SJSA1 (cell line): Measurements from ENCODE around the gene NPAS2. TPM values are rescaled to one million over a fixed set of nuclear protein-coding genes. Genes with fewer than 3 reads are reported as not detected.
A peak's percentile ranks its signal among the peaks of the same experiment; 100 is the strongest.

Experiments used
- DNase-seq, 2 experiments: peaks; one replicate each; pipeline ENCODE4 v3.0.0-alpha.2; 2015 to 2020; ENCODE audit warnings: low spot score in 2 of 2, low read depth in 1 of 2
- H3K27ac ChIP-seq: fragments of 250-450 bp; sonication (Bioruptor Pico); 2 replicates; pipeline ENCODE4 v1.5.1; 2020; ENCODE audit warnings: mild to moderate bottlenecking, moderate library complexity
- H3K27me3 ChIP-seq: fragments of 250-450 bp; sonication (Bioruptor Pico); replicated peaks from 2 replicates; pipeline ENCODE4 v1.5.1; 2020; ENCODE audit warnings: mild to moderate bottlenecking, moderate library complexity
- H3K36me3 ChIP-seq: fragments of 250-450 bp; sonication (Bioruptor Pico); 2 replicates; pipeline ENCODE4 v1.5.1; 2020; ENCODE audit warnings: mild to moderate bottlenecking
- H3K4me1 ChIP-seq: fragments of 250-450 bp; sonication (Bioruptor Pico); replicated peaks from 2 replicates; pipeline ENCODE4 v1.6.1; 2021; ENCODE audit warnings: mild to moderate bottlenecking
- H3K4me3 ChIP-seq: fragments of 250-450 bp; sonication (Bioruptor Pico); 2 replicates; pipeline ENCODE4 v1.5.1; 2020; ENCODE audit warnings: mild to moderate bottlenecking
- H3K9me3 ChIP-seq: fragments of 250-450 bp; sonication (Bioruptor Pico); replicated peaks from 2 replicates; pipeline ENCODE4 v1.5.1; 2020; ENCODE audit warnings: mild to moderate bottlenecking
- total RNA-seq: library from RNA; depleted of rRNA; stranded (reverse); fragments of >200 nt; shearing (Covaris generic); gene quantifications from 2 replicates; pipeline ENCODE4 v1.2.3, GENCODE V29; 2014

The NPAS2 gene
- total RNA-seq, 1 experiment from 2014 or later, result 4.0 TPM

DNA sequence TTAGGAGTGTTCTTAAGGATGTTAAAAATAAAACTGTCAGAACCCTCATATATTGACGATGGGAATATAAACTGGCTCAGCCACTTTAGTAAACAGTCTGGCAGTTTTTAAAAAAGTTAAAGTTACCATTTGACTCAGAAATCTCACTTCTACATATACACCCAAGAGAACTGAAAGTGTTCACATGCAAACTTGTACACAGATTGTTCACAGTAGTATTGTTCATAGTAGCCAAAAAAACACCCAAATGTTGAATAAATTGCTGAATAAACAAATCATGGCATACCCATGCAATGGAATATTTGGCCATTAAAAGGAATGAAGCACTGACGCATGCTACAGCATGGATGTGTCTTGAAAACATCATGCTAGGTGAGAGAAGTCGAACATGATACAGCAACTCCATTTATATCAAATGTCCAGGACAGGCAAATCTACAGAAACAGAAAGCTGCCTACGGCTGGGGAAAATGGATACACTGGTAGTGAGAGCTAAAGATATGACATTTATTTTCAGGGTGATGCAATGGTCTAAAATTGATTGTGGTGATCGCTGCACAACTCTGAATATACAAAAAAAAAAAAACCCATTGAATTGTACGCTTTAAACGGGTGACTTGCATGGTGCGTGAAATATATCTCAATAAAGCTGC, 192.2 kb downstream of the NPAS2 start:
- Histone ChIP-seq H3K9me3 (no peaks in the 10 kb centered on the region), H3K4me1 (peaks cover 21% of the 10 kb centered on the region), H3K4me3 (no peak overlapping the region), H3K27ac (peak overlapping the region; percentile 7; the same call in 1 of the 2 replicates), H3K36me3 (peaks cover 70% of the 10 kb centered on the region), H3K27me3 (no peaks in the 10 kb centered on the region)
- DNase-seq, result no peak

DNA sequence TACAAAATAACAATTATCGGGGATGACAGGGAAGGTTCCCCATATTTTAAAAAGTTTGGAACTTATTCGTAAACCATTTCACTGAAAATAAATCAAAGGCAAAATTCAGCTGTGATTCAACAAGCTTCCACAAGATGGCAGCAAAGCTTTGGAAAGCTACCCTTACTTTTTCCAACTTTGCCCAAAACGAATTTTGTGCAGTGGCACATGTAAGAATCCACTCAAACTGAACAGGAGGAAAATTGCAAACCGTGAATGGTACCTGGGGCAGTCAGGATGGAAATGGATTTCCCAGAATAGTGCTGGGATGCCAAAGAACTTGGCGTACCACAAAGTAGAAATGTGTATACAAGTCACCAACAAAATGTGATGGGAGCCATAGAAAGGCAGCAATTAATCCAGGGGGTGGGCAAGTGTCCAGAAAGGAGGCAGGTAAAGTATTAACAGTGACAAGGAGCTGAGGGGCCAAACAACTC, 192.8 kb downstream of the NPAS2 start:
- H3K4me1 ChIP-seq, result peaks cover 21% of the 10 kb centered on the region
- DNase-seq, result peak in 1 of 2 experiments; percentile 51
- H3K27ac ChIP-seq, result no peak overlapping the region
- no peaks in the 10 kb centered on the region for H3K27me3 ChIP-seq
- H3K4me3 ChIP-seq, result no peak overlapping the region
- H3K36me3 ChIP-seq, result peaks cover 65% of the 10 kb centered on the region
- no peaks in the 10 kb centered on the region for H3K9me3 ChIP-seq

DNA sequence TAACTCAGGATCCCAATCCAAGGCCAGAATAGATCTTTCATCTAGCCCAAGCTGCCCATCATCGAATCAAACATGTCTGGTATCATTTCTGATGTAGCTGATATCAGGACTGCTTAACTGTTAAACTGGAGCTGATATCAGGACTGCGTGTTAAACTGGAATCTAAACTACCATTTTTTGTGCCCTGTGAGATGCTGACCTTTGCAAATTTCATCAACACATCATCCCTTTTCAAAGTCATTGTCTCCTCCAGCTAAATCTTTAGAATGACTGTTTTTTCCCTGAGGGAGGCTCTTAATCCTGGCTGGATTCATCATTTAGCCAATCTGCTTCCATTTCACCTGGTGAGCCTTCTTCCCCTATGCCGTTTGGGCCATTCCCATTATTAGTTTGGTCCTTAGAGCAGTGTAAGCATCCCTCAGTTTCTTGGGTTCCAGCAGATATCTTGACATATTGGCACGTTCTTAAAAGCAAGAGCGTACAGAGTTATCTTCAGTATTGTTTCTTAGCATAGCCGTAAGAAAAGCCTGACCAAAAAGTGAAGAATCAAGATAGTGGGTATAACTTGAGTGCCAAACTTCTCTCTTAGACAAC, 194.4 kb downstream of the NPAS2 start:
- Histone ChIP-seq H3K4me3 (no peak overlapping the region), H3K9me3 (no peaks in the 10 kb centered on the region), H3K27me3 (no peaks in the 10 kb centered on the region), H3K36me3 (peaks cover 64% of the 10 kb centered on the region), H3K27ac (no peak overlapping the region), H3K4me1 (peaks cover 21% of the 10 kb centered on the region)
- DNase-seq, result no peak

DNA sequence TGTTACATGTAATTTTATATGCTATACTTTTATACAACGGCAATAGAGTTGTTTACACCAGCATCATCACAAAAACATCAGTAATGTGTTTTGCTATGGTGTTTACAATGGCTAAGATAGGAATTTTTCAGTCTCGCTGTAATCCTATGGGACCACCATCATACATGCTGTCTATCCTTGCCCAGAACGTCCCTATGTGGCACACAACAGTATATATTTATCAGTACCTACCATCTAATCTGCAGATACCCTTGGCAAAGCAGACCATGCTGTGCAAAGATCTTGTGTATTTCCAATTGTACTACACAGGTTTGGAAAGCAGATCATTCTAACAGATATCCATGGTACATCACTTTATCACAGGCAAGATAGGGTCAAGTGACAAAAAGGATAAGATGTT, 197.4 kb downstream of the NPAS2 start:
- H3K27me3 ChIP-seq, result no peaks in the 10 kb centered on the region
- H3K36me3 ChIP-seq, result peaks cover 66% of the 10 kb centered on the region
- no peaks in the 10 kb centered on the region for H3K9me3 ChIP-seq
- DNase-seq, result no peak
- no peak overlapping the region for H3K27ac ChIP-seq
- H3K4me1 ChIP-seq, result no peaks in the 10 kb centered on the region; the same call in 1 of the 2 replicates
- no peak overlapping the region for H3K4me3 ChIP-seq

DNA sequence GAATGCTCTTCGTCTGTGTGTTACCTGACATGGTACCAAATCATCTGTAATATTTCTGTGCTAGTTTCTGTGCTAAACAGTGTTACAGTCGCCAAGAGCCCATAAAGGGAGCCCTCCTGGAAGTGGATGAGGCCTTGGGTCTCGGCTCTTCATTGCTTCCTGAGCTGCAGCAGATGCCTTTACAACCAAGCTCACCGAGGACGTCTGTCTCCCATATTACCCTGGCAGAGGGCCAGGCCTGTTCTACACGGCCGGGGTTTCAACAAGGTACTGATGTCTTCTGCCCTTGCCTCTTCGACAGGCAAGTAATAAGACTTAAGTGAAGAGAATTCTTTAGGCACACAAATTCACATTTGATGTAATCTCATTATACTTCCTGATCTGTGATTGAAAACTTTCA, 199.0 kb downstream of the NPAS2 start:
- H3K4me1 ChIP-seq, result no peaks in the 10 kb centered on the region
- H3K27ac ChIP-seq, result no peak overlapping the region
- no peaks in the 10 kb centered on the region for H3K27me3 ChIP-seq
- H3K4me3 ChIP-seq, result no peak overlapping the region
- DNase-seq, result no peak
- no peaks in the 10 kb centered on the region for H3K9me3 ChIP-seq
- H3K36me3 ChIP-seq, result peaks cover 61% of the 10 kb centered on the region

DNA sequence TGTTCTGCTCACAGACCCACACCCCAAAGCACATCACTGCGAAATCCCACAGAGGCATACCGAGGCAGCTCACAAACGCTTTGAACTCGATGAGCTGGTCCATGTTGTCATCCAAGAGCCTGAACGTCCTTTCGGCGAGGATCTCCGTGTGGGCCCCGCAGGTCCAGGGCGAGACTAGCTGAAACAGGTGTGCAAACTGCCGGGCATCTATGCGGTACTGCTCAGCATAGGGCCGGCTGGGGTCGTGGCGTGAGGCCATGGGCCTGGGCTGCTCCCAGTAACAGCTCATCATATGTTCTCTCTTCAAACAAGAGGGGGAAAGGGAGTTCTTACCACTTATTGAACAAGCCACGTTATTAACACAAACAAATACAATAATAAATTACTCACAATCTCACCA, 202.3 kb downstream of the NPAS2 start:
- peaks cover 70% of the 10 kb centered on the region for H3K36me3 ChIP-seq
- no peak overlapping the region for H3K4me3 ChIP-seq
- no peaks in the 10 kb centered on the region for H3K9me3 ChIP-seq
- no peaks in the 10 kb centered on the region for H3K27me3 ChIP-seq
- no peak for DNase-seq
- no peak overlapping the region for H3K27ac ChIP-seq
- no peaks in the 10 kb centered on the region for H3K4me1 ChIP-seq

DNA sequence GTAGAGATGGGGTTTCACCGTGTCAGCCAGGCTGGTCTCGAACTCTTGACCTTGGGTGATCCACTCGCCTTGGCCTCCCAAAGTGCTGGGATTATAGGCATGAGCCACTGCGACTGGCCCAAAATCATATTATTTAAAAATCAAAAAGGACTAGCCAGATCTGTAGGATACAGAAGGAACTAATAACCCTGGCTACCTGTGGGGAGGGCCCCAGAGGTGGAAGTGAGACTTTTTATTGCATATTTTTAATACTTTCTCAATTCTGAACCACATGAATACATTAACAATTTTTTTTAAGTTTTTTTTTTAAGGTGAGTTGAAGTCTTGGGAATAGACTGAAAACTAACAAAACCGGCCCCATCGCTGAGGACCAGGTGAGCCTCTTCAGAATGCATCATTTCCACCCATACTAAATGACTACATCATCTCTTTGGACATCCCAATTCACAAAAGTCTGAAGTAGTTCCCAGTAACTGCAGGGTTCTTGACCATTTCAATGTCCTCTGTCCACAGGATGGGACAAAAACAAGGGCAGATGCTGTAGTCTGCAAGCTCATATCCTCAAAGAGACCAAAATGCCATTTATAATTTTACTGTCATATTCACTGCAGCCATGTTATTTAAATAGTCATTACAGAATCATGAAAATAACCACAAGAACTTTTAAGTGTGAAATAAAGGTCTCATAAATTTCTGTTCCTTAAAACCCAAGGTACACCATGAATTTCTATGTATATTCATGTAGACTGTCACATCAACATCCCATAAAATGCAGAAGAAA, 203.6 kb downstream of the NPAS2 start:
- no peak for DNase-seq

DNA sequence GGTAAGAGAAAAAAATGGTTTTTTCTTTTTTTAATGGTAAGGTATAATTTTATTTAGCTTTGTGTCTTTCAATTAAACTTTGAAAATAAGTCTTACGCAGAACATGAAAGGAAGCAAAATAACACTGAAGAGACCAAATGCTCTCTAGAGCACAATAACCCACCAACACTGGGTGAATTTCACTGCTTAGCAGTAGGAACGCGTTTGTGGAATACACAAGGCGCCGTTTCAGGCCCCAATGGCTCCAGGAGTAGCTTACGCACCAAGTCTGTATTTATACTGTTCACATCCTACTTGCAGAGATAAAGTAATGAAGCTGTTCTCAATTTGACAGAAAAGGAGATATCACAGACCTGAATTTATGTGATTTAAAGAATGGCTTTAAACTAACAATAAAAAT, 205.6 kb downstream of the NPAS2 start:
- H3K36me3 ChIP-seq, result peaks cover 54% of the 10 kb centered on the region
- no peak overlapping the region for H3K4me3 ChIP-seq
- DNase-seq, result no peak
- no peaks in the 10 kb centered on the region for H3K27me3 ChIP-seq
- no peaks in the 10 kb centered on the region for H3K9me3 ChIP-seq
- H3K27ac ChIP-seq, result no peak overlapping the region
- H3K4me1 ChIP-seq, result no peaks in the 10 kb centered on the region

More for the DNA sequence above, 203.6 kb downstream of the NPAS2 start:
- Histone ChIP-seq H3K4me3 (no peak overlapping the region), H3K4me1 (no peaks in the 10 kb centered on the region), H3K27me3 (no peaks in the 10 kb centered on the region), H3K27ac (no peak overlapping the region), H3K9me3 (no peaks in the 10 kb centered on the region), H3K36me3 (peaks cover 71% of the 10 kb centered on the region)

DNA sequence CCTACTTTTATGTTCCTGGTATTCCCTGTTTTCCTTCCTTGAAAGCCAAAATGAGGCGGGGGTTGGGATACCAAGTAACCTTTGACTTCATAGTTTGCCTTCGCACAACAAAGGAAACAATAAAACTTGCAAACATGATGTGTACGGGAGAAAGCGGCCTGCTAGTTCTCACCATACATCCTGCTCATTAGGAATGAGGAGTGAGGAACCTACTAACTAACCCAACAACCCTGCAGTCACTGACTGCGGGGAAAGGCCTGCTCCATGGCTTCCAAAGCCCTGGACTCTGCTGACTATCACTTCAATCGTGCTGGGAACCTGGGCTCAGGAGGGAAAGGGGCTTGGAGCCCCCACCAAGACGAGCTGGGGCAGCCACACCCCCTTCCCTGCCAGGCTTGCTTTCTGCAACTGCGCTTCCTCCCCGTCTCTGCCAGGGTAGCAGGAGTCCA, 206.3 kb downstream of the NPAS2 start:
- H3K27me3 ChIP-seq, result no peaks in the 10 kb centered on the region
- H3K9me3 ChIP-seq, result no peaks in the 10 kb centered on the region
- H3K36me3 ChIP-seq, result peaks cover 52% of the 10 kb centered on the region
- DNase-seq, result no peak
- no peaks in the 10 kb centered on the region for H3K4me1 ChIP-seq
- no peak overlapping the region for H3K27ac ChIP-seq
- H3K4me3 ChIP-seq, result no peak overlapping the region

DNA sequence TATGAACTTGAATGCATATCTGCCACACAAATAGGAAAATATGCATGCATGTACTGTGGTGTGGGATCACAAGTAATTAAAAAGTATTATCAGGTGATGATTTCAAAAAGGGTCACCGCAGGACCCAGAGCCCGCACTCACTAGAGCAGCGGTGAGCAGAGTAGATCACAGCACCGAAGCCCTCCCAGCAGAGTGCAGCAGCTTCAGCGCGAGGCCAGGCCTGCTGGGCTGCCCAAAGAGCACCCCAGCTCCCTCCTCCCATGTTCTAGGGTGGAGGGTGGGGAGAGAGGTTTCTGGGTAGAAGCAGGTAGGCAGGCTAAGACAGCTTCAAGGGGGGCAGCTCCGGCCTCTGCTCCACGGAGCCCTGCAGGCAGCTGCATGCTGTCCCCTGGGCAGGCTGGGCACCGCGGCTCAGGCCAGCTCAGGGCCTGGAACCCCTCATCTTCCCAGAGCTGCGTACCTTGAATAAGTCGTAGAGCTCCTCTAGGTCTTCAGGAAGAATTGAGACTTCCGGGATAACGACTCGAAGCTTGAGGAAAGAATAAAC, 207.1 kb downstream of the NPAS2 start:
- H3K36me3 ChIP-seq, result peaks cover 46% of the 10 kb centered on the region
- no peak overlapping the region for H3K4me3 ChIP-seq
- H3K27ac ChIP-seq, result no peak overlapping the region
- DNase-seq, result no peak
- no peaks in the 10 kb centered on the region for H3K27me3 ChIP-seq
- no peaks in the 10 kb centered on the region for H3K9me3 ChIP-seq
- no peaks in the 10 kb centered on the region for H3K4me1 ChIP-seq

DNA sequence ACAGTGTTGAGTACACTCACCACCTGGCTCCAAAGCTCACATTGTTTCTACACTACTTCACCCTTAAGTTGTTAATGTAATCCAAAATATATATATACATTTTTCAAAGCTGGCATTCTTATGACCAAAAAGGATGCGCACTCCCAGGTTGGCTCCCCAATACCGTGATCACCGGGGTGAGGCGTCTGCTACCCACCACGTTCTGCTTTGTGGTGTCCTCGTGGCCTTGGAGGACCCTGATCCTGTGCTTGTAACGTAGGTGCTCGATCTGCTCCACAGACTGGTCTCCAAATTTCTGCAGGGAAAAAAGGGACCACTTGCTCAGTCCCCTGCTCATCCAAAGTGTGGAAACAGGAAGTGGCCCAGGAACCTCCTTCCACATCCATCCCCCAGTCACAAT, 207.9 kb downstream of the NPAS2 start:
- Histone ChIP-seq H3K4me3 (no peak overlapping the region), H3K36me3 (peaks cover 45% of the 10 kb centered on the region), H3K27ac (no peak overlapping the region), H3K27me3 (no peaks in the 10 kb centered on the region), H3K9me3 (no peaks in the 10 kb centered on the region), H3K4me1 (no peaks in the 10 kb centered on the region)
- DNase-seq, result no peak

DNA sequence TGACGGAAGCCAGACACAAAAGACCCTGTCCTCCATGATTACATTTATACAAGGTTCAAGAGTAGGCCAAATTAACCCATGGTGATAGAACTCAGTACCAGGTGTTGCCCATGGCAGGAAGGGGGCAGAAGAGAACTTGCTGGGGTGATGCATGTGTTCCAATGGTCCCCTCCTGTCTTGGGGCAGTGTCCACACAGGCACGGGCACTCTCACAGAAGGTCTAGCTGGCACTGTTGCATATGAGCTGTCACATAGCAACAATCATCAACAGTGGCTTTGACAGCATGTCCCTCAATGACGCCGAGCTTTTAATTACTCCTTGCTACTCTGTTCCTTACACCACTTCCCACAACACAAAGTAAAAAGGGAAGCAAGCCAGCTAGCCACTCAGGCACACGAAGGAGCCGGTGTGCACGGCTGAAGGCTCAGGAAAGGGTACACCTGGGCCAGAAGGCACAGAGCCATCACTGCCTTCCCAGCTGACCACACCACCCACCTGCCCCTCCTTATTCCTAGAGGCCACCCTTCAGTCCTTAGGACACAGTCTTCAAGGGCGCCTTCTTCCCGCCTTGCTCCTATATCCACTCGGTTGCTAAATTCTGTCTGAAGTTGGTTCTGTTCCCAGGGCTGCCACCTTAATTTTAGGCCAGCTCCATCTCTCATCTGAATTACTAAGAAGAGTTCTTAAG, 211.1 kb downstream of the NPAS2 start:
- Histone ChIP-seq H3K36me3 (peaks cover 38% of the 10 kb centered on the region), H3K4me3 (no peak overlapping the region), H3K4me1 (no peaks in the 10 kb centered on the region), H3K9me3 (no peaks in the 10 kb centered on the region), H3K27ac (no peak overlapping the region), H3K27me3 (no peaks in the 10 kb centered on the region)
- no peak for DNase-seq

DNA sequence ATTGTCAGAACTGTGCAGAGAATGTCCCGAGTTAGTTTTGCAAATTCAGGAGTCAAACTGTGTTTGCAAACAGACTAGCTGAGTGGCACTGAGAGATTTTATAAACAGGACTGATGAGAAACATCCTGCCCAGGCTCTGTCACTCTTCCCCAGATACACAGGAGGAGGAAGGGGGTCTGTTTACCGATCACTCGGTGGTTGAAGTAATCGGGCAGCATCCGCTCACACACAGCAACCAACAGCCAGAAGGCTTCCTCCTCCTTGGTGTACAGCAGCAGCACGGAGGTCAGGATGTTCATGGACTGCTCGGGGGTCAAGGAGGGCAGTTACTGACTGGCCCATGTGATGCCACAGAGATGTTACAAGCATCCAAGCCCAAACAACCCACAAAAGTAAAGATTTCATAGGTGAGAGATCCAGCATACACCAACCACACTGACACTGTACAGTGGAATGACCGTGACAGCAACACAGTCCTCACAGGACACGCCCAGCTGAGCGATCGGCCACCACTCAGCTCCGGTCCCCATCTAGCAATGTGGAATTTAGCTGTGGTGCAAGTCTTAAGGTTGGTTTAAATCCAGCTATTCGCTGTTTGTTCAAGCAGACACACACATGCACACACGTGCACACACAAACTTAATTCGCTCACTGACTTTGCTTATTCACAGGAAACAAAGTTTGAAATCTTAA, 212.3 kb downstream of the NPAS2 start:
- no peaks in the 10 kb centered on the region for H3K9me3 ChIP-seq
- peaks cover 30% of the 10 kb centered on the region for H3K36me3 ChIP-seq
- H3K27ac ChIP-seq, result no peak overlapping the region
- H3K4me1 ChIP-seq, result no peaks in the 10 kb centered on the region
- no peak for DNase-seq
- no peak overlapping the region for H3K4me3 ChIP-seq
- no peaks in the 10 kb centered on the region for H3K27me3 ChIP-seq
